NCI-H2171 (cell line): ENCODE measurements around the gene USO1.
"Not testable (repeated sequence)": the region's sequence is repeated elsewhere in the genome, so short reads cannot be mapped to it uniquely, and the experiment has no call there.

Experiments
- DNase-seq: peaks from one replicate; lab custom pipeline; 2025; lab: John Stamatoyannopoulos, UW

USO1 gene, protein sequence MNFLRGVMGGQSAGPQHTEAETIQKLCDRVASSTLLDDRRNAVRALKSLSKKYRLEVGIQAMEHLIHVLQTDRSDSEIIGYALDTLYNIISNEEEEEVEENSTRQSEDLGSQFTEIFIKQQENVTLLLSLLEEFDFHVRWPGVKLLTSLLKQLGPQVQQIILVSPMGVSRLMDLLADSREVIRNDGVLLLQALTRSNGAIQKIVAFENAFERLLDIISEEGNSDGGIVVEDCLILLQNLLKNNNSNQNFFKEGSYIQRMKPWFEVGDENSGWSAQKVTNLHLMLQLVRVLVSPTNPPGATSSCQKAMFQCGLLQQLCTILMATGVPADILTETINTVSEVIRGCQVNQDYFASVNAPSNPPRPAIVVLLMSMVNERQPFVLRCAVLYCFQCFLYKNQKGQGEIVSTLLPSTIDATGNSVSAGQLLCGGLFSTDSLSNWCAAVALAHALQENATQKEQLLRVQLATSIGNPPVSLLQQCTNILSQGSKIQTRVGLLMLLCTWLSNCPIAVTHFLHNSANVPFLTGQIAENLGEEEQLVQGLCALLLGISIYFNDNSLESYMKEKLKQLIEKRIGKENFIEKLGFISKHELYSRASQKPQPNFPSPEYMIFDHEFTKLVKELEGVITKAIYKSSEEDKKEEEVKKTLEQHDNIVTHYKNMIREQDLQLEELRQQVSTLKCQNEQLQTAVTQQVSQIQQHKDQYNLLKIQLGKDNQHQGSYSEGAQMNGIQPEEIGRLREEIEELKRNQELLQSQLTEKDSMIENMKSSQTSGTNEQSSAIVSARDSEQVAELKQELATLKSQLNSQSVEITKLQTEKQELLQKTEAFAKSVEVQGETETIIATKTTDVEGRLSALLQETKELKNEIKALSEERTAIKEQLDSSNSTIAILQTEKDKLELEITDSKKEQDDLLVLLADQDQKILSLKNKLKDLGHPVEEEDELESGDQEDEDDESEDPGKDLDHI

DNA sequence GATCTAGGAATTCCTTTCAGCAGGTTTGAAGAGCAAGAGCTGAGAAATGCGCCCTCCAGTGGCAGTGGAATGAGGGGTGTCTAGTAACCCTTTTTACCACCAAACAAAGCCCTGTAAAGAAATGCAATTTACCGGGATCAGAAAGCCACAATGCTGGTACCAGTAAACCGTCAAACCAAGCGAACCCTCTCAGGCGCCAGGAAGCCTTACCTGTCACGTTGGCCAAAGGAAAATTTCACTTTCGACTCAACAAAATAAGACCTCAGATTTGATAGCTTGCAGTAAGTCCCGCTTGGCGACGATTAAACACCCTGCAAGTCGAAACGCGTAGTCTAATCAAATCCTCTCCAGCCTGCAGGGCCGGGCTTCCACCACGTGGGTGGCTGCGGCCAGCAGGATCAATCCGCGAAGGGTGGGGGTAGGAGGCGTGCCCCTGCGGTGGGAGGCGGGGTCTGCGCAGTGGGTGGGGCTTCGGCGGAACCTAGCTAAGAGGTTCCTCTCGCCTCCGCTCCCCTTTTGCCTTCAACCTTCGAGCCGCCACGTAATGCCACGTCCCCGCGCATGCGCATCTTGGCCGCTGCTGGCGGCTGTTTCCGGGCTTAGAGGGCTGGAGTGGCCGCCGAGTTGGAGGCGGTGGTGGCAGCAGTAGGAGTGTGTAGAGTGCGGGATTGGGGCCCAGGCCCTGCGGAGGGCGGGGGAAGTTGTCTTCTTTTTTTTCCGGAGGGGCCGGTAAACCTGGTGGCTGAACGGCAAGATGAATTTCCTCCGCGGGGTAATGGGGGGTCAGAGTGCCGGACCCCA is at the start of gene USO1:
Gene USO1 (plus strand): TSS at position 512 of the 801 bp plus-strand sequence. CDS start 243 bp downstream, at position 755.
- DNase-seq = peak; percentile 84

DNA sequence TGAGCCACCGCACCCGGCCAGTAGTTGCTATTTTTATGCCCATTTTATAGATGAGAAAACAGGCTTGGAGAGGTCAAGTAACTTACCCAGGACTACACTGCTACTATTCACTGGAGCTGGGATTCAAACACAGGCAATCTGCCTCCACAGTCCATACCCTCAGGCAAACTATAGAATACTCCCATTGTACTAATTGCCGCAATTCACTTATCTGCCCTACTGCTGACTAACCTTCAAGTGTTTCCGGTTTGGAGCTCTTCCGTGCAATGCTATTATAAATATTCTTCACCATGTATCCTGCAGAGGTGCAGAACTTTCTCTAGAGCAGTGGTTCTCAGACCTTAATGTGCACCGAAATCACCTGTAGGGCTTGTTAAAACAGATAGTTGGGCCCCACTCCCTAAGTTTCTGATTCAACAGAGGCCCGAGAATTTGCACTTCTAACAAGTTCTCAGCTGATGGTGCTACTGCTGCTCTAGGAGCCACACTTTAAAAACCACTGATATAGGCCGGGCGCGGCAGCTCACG is 49.3 kb upstream of the USO1 start:
- DNase-seq = no peak

DNA sequence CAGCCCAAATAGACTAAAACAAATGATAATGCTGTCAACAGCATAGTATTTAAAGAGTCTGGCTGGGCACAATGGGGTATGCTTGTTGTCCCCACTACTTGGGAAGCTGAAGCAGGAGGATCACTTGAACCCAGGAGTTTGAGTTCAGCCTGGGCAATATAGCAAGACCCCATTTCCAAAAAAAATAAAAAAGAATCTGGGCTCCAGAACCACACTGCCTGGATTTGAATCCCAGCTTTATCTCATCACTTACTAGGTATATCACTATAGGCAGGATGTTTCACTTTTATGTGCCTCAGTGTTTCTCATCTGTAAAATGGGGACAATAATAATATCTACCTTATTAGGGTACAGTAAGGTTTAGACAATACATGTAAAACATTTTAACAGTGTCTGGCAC is 45.9 kb upstream of the USO1 start:
- no peak for DNase-seq

DNA sequence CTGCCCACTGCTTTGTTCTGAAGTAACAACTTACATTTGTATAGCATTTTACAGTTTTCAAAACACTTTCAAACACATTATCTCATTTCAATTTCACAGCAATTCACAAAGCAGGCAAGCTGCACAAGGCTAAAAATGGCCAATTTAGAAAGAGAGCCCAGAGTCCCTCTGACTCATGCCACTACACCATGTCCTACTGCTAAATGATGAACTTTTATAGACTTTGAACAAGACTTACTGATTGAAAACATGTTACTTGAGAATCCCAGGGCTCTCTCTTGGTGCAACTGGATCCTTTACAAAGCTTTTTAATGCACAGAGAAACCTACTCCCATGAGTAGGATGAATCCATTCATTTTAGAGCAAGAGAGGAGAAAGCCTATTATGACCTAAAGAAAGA is 45.4 kb upstream of the USO1 start:
- DNase-seq = no peak

DNA sequence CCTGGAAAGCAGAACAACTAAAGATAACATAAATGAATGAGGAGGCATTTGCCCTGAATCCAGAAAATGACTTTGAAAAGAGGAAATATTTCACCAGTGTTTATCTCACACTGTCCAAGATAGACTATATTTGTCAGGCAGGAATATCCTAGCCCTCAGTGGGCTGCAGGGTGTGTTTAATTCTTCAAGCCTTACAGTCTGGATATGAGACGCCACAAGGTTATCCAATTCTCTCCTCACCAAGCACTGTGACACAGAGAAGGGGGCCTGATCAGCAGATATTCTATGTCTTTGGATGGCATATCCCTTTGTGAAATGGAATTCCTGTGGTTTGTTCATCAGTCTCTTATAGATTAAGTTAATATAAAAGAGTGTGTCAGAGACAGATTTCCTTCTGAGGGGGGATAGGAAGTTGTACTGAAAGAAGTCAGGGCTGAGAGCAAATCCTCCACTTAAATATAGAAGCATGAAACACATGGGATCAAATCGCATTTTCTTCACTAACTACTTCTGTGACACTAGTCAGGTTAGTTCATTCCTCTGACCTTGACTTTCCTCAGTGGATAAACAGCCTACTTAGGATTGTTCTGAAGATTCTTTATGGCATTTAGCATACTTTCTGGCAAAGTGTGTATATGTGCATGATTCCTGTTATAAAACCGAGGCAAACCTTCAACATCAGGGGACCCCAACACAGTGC is 44.4 kb upstream of the USO1 start:
- no peak for DNase-seq

DNA sequence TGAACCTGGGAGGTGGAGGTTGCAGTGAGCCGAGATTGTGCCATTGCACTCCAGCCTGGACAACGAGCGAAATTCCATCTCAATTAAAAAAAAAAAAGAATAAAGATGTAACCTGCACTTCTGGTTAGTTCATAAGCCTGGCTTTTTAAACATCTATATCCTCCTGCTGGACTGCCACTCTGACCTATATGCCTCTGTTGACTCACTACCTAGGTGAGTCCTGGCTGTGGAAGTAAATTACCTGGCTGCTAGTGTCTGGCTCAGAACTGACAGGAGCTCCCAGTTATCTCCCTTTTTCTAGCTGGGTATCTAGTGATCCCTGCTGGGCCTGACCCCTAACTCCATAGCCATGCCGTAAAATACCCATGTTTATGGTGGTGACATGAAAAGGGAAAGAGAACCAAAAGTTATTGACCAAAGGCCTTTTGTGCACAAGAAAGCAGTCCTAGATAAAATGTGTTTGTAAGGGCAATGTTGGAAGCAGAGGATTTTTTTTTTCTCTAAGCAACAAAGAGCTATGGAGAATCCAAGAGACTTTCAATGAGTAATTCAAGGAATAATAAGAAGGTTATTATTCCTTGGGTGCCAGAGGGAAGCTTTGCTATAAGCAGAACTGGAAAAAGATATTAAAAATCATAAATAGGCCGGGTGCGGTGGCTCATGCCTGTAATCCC is 40.8 kb upstream of the USO1 start:
- no peak for DNase-seq

DNA sequence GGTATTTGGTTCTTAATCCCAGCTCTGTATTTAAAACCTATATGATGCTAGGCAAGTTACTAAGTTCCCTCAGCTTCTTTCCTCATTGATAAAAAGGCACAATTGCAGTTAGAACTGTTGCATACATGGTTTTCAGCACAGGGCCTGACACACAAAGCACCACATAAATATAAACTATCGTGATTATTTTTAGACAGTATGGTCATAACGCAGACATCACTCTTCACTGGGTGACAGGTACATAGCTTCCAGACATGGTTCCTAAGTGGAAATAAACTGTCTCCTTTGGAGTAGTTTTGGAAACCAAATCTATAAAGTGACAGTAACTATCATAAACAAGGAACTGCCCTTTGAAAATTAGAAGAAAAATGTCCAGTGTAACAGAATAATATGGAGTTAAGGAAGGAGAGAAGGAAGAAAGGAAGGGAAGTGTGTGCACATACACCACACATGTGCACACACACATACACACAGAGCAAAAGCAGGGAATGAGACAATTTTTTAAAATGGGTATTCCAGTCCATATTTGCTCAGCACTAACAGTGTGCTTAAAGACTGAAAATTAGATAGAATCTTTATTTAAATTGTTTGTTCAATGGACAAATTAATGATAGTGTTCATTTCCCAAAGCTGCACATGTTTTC is 38.7 kb upstream of the USO1 start:
- no peak for DNase-seq

DNA sequence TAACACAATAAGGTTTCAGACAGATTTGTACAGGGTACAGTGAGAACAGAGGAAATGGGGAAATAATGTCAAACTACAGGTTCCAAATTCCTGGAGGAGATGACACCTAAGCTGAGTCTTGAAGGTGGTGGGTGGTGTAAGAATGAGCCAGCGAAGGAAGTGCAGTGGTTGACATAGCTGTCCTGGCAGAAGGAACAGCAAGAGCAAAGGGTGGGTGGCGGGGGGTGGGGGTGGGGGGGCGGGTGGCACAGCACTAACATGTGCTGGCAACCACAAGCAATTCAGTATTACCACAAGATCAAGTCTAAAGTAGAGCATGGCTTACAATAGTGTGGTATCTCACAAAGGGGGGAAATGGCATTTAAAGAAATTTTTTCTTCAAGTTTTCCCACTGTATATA is 38.0 kb upstream of the USO1 start:
- DNase-seq = no peak

DNA sequence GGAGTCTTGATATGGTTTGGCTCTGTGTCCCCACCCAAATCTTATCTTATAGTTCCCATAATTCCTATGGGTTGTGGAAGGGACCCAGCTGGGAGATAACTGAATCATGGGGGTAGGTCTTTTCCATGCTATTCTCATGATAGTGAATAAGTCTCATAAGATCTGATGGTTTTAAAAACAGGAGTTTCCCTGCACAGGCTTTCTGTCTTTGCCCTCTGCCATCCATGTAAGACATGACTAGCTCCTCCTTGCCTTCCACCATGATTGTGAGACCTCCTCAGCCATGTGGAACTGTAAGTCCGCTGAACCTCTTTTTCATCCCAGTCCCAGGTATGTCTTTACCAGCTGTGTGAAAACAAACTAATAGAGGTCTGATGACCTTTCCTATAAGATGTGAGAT is 37.3 kb upstream of the USO1 start:
- DNase-seq = not testable (repeated sequence)

DNA sequence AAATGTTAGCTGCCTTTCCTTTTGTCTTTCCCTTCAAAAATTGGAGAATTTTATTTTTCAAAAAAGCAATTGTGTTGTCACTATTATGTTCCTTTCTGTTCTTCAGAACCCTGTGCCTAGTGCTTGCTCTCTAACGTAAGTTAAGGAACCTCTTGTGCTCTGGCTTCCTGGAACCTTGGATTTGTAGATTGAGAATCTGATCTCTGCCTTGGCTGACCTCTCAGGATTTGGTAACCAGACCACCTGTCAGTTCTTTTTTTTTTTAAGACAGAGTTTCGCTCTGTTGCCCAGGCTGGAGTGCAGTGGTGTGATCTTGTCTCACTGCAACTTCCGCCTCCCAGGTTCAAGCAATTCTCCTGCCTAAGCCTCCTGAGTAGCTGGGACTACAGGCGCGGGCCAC is 32.3 kb upstream of the USO1 start:
- not testable (repeated sequence) for DNase-seq

DNA sequence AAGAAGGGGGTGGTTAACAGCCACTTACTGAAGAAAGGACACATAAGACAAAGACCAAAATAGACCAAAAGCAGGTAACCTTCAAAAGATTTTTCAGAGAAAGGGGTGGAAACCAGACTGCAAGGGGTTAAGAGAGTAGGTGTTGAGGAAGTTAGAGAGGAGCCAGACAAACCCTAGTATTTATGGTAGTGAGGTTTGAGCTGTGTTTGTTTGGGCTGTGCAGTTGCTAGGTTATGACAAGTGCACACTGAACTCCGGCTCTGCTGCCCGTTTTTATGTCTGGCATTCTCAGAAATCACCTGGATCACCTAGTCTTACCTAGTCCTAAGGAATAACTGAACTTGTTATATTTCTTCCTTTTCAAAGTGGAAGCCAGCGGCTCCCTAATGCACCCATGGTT is 28.3 kb upstream of the USO1 start:
- DNase-seq = no peak

DNA sequence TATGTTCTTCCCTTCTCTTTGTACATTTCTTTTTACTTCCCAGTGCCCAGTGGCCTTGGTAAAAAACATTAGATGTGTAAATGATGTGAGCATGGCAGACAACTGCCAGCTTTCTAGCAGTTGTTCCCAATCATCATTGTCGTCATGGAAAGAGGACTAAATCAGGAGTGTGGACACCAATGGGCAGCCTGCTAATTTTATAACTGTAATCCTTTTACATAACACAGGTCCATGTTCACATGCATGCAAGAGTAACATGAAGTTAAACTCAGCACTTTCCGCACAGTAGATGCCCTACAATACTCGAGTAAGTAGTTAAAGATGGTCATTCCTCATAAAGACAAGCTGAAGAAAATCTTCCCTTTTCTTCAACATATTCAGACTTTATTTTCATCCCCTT is 27.8 kb upstream of the USO1 start:
- no peak for DNase-seq

DNA sequence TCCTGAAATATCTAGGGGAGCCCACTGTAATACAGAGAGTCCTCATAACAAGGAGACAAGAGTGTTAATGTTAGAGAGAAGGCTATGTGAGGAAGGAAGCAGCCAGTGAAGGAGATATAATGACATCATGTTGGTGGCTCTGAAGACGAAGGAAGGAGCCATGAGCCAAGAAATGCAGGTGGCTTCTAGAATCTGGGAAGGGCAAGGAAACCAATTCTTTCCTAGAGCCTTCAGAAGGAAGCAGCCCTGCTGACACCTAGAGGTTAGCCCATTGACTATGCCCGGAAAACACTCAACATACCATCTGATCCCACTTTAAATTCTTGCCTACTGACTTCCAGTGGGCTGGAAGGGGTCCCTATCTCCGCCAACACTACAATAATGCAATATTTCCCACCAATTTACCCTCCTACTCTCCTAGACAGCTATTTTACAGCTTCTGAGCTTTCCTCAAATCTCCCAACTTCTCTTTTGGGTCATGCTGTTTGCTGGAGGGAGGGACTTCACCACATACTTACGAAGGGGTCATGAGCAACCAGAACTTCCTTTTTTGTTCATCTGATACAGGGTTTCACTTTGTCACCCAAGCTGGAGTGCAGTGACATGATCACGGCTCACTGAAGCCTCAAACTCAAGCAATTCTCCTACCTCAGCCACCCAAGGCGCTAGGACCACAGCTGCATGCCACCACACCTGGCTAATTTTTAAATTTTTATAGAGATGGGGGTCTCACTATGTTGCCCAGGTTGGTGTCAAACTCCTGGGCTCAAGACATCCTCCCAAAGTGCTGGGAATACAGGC is 26.0 kb upstream of the USO1 start:
- DNase-seq = no peak

DNA sequence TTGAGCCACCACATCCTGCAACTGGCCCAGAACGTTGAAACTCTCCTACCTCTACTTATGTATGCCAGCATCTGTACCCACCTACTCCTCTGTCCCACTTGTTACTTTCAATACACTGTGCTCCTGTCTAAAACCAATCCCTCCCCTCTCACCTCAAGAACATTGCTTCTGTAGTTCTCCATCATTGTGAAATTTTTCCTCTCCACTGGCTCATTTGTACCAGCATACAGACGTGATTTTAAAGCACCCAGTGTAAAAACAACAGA is 25.5 kb upstream of the USO1 start:
- DNase-seq = no peak

DNA sequence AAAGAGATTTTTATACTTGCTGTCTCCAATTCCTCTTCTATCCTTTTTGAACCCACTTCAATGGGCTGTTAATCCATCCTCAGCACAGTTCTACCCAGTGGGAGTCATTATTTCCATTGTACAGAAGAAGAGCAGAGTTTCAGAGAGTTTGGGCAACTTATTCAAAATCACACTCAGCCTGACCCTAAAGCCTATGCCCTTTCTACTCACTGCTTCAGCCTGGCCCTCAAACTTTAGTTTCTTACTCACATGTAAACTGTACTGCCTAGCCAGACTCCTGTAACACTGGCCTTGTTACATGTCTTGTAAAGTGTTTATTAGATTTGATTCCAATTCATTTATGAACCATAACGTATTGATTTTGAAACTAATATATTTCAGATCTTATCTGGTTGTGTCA is 25.1 kb upstream of the USO1 start:
- no peak for DNase-seq

DNA sequence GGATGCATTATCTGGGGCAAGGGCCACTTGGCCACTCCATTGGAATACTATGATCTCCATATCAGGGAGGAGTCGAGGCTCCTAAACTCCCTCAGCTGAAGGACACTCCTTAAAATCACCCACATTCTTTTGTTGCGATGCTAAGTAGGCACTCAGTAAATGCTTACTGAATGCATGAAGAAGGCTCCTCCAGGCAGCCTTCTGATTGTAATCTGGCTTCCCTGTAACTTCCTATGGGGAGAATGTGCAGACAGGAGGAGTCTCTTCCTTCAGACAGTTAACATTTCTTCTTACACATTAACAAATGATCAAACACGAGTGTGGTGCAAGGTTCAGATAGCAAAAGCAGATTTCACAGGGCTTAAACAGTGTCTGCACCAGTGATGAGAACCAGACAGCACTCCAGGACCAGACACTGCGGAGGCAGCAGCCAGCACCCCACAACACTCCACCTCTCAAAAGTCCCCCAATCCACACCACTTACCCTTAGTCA is 21.4 kb upstream of the USO1 start:
- no peak for DNase-seq

DNA sequence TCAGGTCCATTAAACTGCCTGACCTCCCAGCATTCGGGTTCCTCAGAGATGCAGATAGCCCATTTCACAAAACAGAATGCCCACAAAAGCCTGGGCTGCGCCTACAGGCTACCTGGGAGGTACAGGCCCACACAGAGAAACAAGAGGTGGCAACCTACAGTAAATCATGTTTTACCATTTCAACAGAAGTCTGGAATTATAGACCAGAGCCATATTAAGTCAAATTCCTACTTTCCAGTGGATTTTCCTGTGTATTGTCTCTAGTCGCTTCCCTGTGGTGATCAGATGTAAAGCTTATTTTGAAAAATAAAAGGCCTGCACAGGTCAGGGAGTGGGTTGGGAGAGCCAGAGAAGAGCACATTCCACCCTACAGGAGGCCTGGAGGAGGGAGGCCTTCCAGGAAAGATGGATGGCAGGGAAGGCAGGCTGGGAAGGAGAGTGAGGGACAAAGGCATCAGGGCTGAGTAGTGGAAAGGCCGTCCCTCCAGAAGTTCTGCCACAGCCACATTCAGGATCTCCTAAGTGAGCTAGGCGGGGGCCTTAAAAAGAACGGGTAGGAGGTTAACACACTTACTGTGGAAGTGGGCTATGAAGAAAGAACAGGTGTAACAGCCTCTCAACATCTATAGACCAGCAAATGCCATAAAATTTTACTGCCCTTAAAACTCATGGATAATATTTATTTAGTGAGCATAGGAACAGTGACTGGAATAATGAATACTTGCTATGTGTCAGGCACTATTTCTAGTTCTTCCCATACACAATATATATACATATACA is 19.0 kb upstream of the USO1 start:
- DNase-seq = no peak

DNA sequence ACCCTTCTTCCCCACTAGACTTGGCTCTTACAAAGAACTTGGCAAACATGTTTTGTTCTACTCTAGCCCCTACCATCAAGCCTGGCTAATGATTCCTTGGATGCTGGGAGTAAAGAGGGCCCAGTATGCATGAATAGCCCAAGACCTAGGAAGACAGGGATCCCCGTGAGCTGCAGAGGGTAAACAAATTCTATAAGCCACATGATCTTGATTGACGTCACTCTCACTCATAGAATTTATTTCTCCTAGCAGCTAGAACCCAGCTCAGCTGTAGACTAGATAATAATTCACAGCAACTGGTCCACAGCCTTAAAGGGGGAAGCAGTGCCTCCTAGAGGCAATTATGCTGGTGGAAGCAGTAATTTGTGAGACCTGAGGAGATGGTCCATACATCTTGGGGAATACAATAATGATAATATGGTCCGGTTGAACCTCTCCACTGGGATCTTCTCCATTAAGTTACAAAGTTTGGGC is 16.1 kb upstream of the USO1 start:
- DNase-seq = no peak

DNA sequence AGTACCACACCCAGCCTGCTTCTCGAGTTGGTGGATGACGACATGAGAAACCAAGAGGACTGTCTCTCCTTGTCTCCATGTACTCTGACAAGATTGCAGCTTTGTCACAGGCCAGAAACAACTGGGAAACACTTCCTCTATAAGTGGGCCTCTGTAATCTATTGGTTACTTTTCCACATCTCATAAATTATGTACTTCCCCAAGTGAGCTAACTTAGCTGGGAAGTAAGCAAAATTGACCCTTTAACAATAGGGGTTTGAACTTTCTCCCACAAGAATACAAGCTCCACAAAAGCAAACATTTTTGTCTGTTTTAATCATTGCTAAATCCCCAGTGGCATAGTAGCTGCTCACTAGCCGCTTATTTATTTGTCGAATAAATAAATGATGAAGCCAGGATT is 14.1 kb upstream of the USO1 start:
- DNase-seq = no peak
